ENCODE data around the gene ANKH. TPM values are rescaled to one million over a fixed set of nuclear protein-coding genes. Genes with fewer than 3 reads are reported as not detected.

The ANKH gene
- total RNA-seq, 1 experiment from 2014 or later: 16.9 TPM

GRCh38 chr5:14696851-14697250 lies 174.7 kb downstream of the ANKH start:
- peaks cover 20% of the 10 kb centered on the region for H3K4me1 Mint-ChIP-seq
- H3K27me3 Mint-ChIP-seq (ENCODE audit: low read depth): no peaks in the 10 kb centered on the region
- TF ChIP-seq ESRRA (CRISPR knock-in tag; IDR thresholded peaks at IDR 0.05; ENCODE audit: borderline replicate concordance) (no peak), ZNF138 (CRISPR knock-in tag; conservative IDR thresholded peaks at IDR 0.05) (no peak), TEAD1 (CRISPR knock-in tag; IDR thresholded peaks at IDR 0.05) (no peak), ZNF121 (CRISPR knock-in tag; IDR thresholded peaks at IDR 0.05) (0 out of 2 replicates have a peak, but pooled peaks have one; percentile 12), ZSCAN18 (CRISPR knock-in tag; IDR thresholded peaks at IDR 0.05) (no peak), ELF4 (CRISPR knock-in tag; IDR thresholded peaks at IDR 0.05; ENCODE audit: low read depth) (no peak)
- TF ChIP-seq, protein P1, sequence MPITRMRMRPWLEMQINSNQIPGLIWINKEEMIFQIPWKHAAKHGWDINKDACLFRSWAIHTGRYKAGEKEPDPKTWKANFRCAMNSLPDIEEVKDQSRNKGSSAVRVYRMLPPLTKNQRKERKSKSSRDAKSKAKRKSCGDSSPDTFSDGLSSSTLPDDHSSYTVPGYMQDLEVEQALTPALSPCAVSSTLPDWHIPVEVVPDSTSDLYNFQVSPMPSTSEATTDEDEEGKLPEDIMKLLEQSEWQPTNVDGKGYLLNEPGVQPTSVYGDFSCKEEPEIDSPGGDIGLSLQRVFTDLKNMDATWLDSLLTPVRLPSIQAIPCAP (CRISPR knock-in tag; IDR thresholded peaks at IDR 0.05): no peak
- H3K36me3 Mint-ChIP-seq: peaks cover 42% of the 10 kb centered on the region
- no peak overlapping the region for H3K27ac Mint-ChIP-seq
- DNase-seq (ENCODE audit: low spot score) (no peak), ATAC-seq (no peak)
- no peak overlapping the region for H3K4me3 Mint-ChIP-seq
- H3K9me3 Mint-ChIP-seq: no peaks in the 10 kb centered on the region
- POLR2A ChIA-PET: no interaction called here
- CTCF ChIA-PET: no interaction called here

GRCh38 chr5:14696057-14696456 lies 175.5 kb downstream of the ANKH start:
- ChIA-PET POLR2A (interaction anchor here (0.7 kb wide), 1 partner anchor 151 kb away, joined by 3 read pairs; no protein-coding TSS in a partner anchor), CTCF (interaction anchor here (1.1 kb wide), 1 partner anchor 11 kb away, joined by 4 read pairs; no protein-coding TSS in a partner anchor)
- Mint-ChIP-seq H3K27me3 (ENCODE audit: low read depth) (no peaks in the 10 kb centered on the region), H3K36me3 (peaks cover 40% of the 10 kb centered on the region), H3K27ac (peak overlapping the region; percentile 37; the same call in 1 of the 2 replicates), H3K4me1 (peaks cover 20% of the 10 kb centered on the region), H3K9me3 (no peaks in the 10 kb centered on the region), H3K4me3 (no peak overlapping the region)
- ATAC-seq (peak; percentile 67), DNase-seq (ENCODE audit: low spot score) (no peak)
- TF ChIP-seq IRF2 (CRISPR knock-in tag; IDR thresholded peaks at IDR 0.05; ENCODE audit: borderline replicate concordance, low read depth) (no peak), ZBTB21 (CRISPR knock-in tag; IDR thresholded peaks at IDR 0.05; ENCODE audit: borderline replicate concordance) (no peak), ZNF232 (CRISPR knock-in tag; IDR thresholded peaks at IDR 0.05) (no peak), GRHL2 (CRISPR knock-in tag; IDR thresholded peaks at IDR 0.05; ENCODE audit: insufficient replicate concordance, severe bottlenecking) (no peak), RELA (CRISPR knock-in tag; IDR thresholded peaks at IDR 0.05; ENCODE audit: borderline replicate concordance) (no peak), ZNF671 (CRISPR knock-in tag; IDR thresholded peaks at IDR 0.05) (no peak), KAT7 (CRISPR knock-in tag; IDR thresholded peaks at IDR 0.05; ENCODE audit: borderline replicate concordance) (no peak), ZNF263 (CRISPR knock-in tag; IDR thresholded peaks at IDR 0.05; ENCODE audit: low read depth) (no peak), ZNF425 (CRISPR knock-in tag; conservative IDR thresholded peaks at IDR 0.05) (no peak), E2F4 (CRISPR knock-in tag; IDR thresholded peaks at IDR 0.05; ENCODE audit: borderline replicate concordance, low read depth) (no peak)
- TF ChIP-seq, protein P2, sequence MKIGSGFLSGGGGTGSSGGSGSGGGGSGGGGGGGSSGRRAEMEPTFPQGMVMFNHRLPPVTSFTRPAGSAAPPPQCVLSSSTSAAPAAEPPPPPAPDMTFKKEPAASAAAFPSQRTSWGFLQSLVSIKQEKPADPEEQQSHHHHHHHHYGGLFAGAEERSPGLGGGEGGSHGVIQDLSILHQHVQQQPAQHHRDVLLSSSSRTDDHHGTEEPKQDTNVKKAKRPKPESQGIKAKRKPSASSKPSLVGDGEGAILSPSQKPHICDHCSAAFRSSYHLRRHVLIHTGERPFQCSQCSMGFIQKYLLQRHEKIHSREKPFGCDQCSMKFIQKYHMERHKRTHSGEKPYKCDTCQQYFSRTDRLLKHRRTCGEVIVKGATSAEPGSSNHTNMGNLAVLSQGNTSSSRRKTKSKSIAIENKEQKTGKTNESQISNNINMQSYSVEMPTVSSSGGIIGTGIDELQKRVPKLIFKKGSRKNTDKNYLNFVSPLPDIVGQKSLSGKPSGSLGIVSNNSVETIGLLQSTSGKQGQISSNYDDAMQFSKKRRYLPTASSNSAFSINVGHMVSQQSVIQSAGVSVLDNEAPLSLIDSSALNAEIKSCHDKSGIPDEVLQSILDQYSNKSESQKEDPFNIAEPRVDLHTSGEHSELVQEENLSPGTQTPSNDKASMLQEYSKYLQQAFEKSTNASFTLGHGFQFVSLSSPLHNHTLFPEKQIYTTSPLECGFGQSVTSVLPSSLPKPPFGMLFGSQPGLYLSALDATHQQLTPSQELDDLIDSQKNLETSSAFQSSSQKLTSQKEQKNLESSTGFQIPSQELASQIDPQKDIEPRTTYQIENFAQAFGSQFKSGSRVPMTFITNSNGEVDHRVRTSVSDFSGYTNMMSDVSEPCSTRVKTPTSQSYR (CRISPR knock-in tag; IDR thresholded peaks at IDR 0.05): no peak
- TF ChIP-seq, protein P3, sequence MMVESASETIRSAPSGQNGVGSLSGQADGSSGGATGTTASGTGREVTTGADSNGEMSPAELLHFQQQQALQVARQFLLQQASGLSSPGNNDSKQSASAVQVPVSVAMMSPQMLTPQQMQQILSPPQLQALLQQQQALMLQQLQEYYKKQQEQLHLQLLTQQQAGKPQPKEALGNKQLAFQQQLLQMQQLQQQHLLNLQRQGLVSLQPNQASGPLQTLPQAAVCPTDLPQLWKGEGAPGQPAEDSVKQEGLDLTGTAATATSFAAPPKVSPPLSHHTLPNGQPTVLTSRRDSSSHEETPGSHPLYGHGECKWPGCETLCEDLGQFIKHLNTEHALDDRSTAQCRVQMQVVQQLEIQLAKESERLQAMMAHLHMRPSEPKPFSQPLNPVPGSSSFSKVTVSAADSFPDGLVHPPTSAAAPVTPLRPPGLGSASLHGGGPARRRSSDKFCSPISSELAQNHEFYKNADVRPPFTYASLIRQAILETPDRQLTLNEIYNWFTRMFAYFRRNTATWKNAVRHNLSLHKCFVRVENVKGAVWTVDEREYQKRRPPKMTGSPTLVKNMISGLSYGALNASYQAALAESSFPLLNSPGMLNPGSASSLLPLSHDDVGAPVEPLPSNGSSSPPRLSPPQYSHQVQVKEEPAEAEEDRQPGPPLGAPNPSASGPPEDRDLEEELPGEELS (CRISPR knock-in tag; IDR thresholded peaks at IDR 0.05): no peak
- TF ChIP-seq, protein P1 (CRISPR knock-in tag; IDR thresholded peaks at IDR 0.05): no peak
